ENCODE measurements around the gene GRB10.

GRB10 gene

DNA sequence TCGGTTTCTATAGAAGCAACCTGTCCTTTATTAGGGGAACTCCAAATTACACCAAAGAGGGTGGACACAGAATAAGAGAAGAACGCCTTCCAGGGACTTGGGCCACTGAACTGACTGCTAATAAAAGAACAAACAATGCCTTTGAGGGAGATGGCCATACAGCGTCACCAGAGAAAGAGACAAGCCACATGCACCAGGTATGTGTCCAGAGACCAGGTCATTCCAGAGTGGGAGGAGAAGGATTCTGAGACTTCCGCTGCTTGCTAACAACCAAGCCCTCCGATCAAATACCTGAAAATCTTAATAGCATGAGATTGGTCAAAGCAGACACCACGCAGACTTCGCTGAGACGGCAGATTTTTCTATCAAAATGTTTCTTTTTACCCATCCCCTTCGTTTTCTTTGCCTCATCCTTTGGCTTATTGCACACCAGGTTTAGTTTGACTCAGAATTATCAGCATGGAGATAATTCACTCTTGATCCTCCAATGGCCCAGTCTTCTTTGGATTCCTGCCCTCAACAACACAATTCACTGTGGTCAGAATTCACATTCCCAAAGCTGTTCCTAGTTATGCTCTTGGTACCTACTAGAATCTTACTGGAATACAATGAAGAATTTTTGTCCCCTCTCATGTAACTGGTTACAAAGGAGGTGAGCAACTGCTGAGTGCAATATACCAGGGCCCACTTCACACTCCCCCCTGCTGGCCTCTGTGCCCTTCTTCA lies 130.1 kb downstream of the GRB10 start:
- no peak for DNase-seq

- DNase-seq: peak; percentile 48 to 69
These were observed 131.3 kb downstream of the GRB10 start for GRCh38 chr7:50651271-50651989.

DNA sequence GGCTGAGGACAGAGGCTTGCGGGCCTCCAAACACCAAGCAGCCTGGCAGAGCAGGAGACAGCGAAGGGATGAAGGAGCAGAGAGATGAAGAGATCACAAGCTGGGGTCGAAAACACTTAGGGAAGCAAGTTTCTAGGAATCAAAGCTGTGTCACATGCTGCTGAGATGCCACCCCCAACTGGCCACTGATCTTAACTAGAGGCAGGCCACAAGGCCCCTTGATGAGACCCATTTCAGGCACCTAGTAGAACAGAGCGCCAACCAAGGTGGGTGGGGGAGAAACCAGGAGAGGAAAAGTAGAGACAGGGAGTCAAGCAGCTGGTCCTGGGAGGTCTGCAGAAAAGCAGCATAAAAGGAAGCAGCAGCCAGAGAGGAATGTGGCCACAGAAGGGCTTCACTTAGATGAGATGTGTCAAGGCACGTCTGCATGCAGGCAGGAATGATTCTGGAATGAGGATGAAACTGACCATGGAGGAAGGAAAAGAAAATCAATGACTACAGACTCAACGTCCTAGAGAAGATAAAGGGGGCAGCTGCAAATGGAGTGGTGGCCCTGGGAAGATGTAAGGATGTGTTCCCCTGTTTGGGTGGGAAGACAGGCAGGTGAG lies 132.5 kb downstream of the GRB10 start:
- DNase-seq: no peak

- no peak for DNase-seq
These were observed 133.3 kb downstream of the GRB10 start for GRCh38 chr7:50649259-50649885.

- no peak for DNase-seq
These were observed 134.0 kb downstream of the GRB10 start for GRCh38 chr7:50648570-50649169.

- no peak for DNase-seq
These were observed 134.6 kb downstream of the GRB10 start for GRCh38 chr7:50648076-50648475.

- DNase-seq: no peak
These were observed 135.3 kb downstream of the GRB10 start for GRCh38 chr7:50647286-50647980.

DNA sequence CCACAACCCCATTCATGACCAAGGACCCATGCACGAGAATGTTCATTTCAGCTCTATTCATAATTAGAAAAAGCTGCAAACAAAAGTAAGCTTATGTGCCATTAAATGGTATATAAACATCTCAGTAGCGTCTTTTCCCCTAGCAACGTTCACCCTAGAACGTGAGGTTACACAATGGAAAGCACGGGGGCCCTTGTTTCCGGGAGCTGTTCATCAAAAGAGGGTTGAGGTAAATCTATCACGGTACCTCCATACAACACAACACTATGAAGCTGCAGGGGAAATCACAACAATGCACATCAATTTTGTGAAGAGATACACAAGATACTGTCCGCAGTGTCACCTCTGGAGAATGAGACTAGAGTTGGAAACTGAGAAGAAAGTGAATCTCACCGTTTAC lies 136.6 kb downstream of the GRB10 start:
- DNase-seq: no peak

DNA sequence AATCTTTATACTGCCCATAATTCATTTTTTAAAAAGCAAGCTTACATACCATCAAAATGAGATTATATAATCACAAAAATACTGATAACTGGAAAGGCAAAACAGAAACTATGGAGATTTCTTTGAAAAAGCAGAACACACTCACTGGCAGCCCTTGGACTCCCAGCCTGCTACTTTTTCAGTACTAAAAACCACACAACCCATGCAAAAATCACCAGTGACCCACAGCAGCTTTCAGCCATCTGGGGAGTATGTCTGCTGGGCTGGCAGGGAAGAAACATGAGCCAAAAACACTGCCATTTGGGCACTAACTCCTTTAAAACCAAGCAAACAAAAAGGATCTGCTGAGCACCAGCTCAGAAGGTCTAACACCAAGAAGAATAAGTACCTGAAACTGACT lies 137.5 kb downstream of the GRB10 start:
- no peak for DNase-seq

- DNase-seq: no peak
These were observed 138.1 kb downstream of the GRB10 start for GRCh38 chr7:50644586-50644985.

GRCh38 chr7:50644114-50644513 lies 138.6 kb downstream of the GRB10 start:
- no peak for DNase-seq

DNA sequence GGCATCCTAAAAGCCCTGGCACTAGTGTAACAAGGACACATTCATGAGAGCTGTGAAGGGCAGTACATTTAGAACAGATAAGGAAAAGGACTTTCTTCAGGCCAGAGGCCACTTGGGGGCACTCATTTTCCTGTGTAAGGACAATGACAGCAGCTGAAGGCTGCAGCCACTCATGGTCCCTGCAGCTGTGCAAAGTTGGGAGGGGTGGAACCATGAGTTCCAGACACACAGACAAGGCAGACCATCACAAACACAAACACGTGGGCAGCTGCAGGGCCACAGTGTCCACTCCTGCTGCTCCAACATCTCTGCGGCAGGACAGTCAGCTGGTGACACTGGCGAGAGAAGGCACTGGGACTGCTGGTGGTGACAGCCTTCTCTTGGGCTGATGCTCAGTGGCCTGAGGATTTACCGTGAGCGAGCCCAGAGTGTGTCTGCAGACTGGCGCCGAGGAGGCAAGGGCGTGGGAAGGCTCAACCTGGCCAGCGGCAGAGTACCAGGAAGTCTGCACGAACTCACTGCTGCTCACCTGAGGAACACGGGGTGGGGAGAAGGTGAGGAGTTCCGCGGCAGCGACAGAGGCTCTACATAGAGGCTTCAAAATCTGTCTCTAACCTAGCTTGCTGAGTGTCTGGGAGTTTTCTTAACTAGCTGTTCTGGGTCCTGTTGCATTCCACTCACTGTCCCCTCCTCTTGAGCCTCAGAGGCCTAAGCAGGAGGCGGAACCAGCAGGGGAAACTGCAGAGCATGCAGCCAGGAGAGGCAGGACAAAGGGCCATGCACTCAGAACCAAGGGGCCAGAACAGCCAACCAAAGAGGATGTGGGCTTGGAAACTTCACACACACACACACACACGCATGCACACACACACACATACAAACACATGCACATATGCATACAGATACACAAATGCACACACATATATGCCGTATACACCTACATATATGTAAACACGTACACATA lies 141.0 kb downstream of the GRB10 start:
- no peak for DNase-seq

DNA sequence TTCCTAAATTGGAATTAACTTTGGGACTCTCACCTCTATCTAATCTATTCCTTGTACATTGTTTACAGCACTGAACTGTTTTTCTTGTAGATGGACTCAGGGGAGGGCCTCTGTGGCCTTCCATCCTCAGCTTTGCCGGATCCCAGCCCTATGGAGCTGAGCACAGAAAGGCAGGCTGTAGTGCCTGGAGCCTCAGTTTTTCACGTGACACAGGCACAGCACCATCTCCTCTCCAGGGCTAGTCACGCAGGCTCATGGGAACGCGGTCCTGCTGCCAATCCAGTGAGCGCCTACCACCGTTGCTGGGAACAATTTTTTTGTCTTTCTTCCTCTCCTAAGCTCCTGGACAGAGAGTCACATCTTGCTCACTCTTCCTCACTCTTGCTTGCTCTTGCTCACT lies 141.9 kb downstream of the GRB10 start:
- no peak for DNase-seq

DNA sequence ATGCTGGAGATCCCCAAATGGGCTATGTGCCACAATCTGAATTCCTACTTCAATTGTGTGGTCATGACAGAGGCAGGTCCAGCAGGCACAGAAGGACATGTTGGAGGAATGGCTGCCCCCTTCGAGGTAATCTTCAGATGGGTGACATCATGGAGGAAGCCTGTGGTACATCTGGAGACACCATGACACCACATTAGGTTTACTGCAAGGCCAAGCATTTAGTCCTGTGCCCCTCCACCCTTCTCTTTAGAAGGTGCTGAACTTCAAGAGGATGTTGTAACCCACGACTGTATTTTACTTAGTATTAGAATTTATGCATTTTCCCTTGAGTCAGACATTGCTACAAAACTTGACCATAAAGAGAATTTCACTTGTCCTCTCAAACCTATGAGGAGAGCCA lies 142.4 kb downstream of the GRB10 start:
- DNase-seq: no peak

- no peak for DNase-seq
These were observed 144.7 kb downstream of the GRB10 start for GRCh38 chr7:50637725-50638643.

DNA sequence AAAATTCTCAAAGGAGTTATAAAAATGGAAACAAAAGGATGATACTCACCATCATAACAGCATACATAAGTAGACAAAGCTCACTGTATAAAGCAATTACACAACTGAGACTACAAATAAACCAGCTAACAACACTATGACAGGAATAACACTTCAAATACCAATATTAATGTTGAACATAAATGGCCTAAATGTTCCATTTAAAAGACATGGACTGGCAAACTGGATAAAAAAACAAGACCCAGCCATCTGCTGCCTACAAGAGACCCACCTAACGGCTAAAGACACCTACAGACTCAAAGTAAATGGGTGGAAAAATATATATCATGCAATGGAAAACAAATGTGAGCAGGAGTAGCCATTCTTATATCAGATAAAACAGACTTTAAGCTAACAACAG lies 148.3 kb downstream of the GRB10 start:
- no peak for DNase-seq

DNA sequence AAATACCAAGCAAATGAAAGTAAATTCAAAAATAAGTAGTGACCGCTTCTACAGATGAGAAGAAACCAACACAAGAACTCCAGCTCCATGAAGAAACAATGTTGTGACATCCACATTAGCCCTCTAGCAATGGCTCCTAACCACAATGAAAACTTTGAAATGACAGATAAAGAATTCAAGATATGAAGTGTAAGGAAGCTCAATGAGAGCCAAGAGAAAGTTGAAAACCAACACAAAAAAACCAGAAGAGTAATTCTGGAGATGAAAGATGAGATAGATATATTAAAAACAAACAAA lies 149.3 kb downstream of the GRB10 start:
- DNase-seq: no peak

- peak; percentile 81 to 86 for DNase-seq
These were observed 149.9 kb downstream of the GRB10 start for GRCh38 chr7:50632561-50633413.

- no peak for DNase-seq
These were observed 151.1 kb downstream of the GRB10 start for GRCh38 chr7:50631639-50632038.

DNA sequence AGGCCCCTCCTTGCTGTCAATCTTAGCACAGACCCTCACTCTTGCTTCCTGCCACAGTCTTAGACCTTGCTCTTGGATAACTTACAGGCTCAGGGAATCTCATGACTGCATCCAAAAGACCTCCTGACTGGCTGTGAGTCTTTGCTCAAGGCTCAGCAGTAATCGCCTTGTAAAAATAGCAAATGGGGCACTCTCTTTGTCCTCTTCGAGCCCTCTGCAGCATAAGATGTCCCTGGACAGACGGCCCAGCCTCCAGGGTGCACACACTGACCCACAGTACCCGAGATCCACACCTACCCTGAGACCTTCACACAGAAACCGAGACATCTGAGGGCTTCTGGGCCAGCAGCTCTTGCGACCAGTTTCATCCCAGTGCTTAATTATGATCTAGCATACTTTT lies 151.6 kb downstream of the GRB10 start:
- no peak for DNase-seq

All from inflammatory macrophage treated with lipopolysaccharide for 1 hour (primary cell).